HepG2 (cell line): ENCODE data around the gene FBF1. TPM values are rescaled to one million over a fixed set of nuclear protein-coding genes. Genes with fewer than 3 reads are reported as not detected.

Experiments
- AKNA ChIP-seq: sonication (generic); formaldehyde crosslinking; IDR thresholded peaks from 2 replicates; pipeline ENCODE4 v1.4.0; 2020; ENCODE audit warnings: missing genetic modification reagents, borderline replicate concordance
- FOXO4 ChIP-seq: sonication (generic); formaldehyde crosslinking; conservative IDR thresholded peaks from 2 replicates; pipeline ENCODE4 v1.8.1; 2023; ENCODE audit warnings: missing genetic modification reagents
- HES4 ChIP-seq: sonication (generic); formaldehyde crosslinking; IDR thresholded peaks from 2 replicates; pipeline ENCODE4 v1.9.0; 2021; ENCODE audit warnings: mild to moderate bottlenecking, missing genetic modification reagents, borderline replicate concordance
- PLRG1 ChIP-seq: fragments of 450-650 bp; conservative IDR thresholded peaks from 2 replicates; pipeline ENCODE4 v1.6.1; 2016
- SIN3B ChIP-seq: fragments of 150-350 bp; IDR thresholded peaks from 2 replicates; pipeline ENCODE4 v1.6.1; 2014; ENCODE audit warnings: low read length
- STAT6 ChIP-seq: sonication (generic); formaldehyde crosslinking; IDR thresholded peaks from 2 replicates; pipeline ENCODE4 v1.4.0; 2020; ENCODE audit warnings: missing genetic modification reagents, mild to moderate bottlenecking, borderline replicate concordance
- TCF7L2 ChIP-seq: IDR thresholded peaks from 2 replicates; pipeline ENCODE4 v1.6.1; 2011; ENCODE audit warnings: mild to moderate bottlenecking, low read depth, low read length, moderate library complexity
- ZNF264 ChIP-seq: sonication (generic); formaldehyde crosslinking; IDR thresholded peaks from 2 replicates; pipeline ENCODE4 v1.4.0; 2020; ENCODE audit warnings: missing genetic modification reagents
- ZNF431 ChIP-seq: sonication (generic); formaldehyde crosslinking; IDR thresholded peaks from 2 replicates; pipeline ENCODE4 v1.9.0; 2022; ENCODE audit warnings: missing genetic modification reagents, low read depth, mild to moderate bottlenecking, borderline replicate concordance
- ZNF530 ChIP-seq: sonication (generic); formaldehyde crosslinking; IDR thresholded peaks from 2 replicates; pipeline ENCODE4 v1.5.0; 2020; ENCODE audit warnings: low read depth, mild to moderate bottlenecking, missing genetic modification reagents
- ZNF687 ChIP-seq: sonication (generic); formaldehyde crosslinking; IDR thresholded peaks from 2 replicates; pipeline ENCODE4 v1.5.1; 2020; ENCODE audit warnings: mild to moderate bottlenecking, missing genetic modification reagents, moderate library complexity
- ZNF772 ChIP-seq: sonication (generic); formaldehyde crosslinking; IDR thresholded peaks from 2 replicates; pipeline ENCODE4 v1.5.0; 2020; ENCODE audit warnings: mild to moderate bottlenecking, missing genetic modification reagents
- ZNF850 ChIP-seq: sonication (generic); formaldehyde crosslinking; conservative IDR thresholded peaks from 2 replicates; pipeline ENCODE4 v1.9.0; 2021; ENCODE audit warnings: mild to moderate bottlenecking, missing genetic modification reagents
- ZSCAN20 ChIP-seq: sonication (generic); formaldehyde crosslinking; IDR thresholded peaks from 2 replicates; pipeline ENCODE4 v1.4.0; 2020; ENCODE audit warnings: missing genetic modification reagents, mild to moderate bottlenecking, borderline replicate concordance
- ZSCAN31 ChIP-seq: sonication (generic); formaldehyde crosslinking; IDR thresholded peaks from 2 replicates; pipeline ENCODE4 v1.5.0; 2020; ENCODE audit warnings: low read depth, mild to moderate bottlenecking, missing genetic modification reagents
- polyA plus RNA-seq, 8 experiments: library from polyadenylated mRNA; depleted of rRNA in 3 of 8; stranded (reverse) in 7 of 8; unstranded in 1 of 8; fragments of >200 nt; fragmentation: Illumina TruSeq in 4 of 8; extraction: Trizol in 4 of 8; gene quantifications; 2 replicates each; pipeline versions ENCODE4 v1.2.1 to v1.2.3, GENCODE V29; 2011 to 2016; ENCODE audit warnings: low read depth in 4 of 8, missing spikeins in 1 of 8, mixed read lengths in 1 of 8; ENCODE audit not compliant: insufficient read depth in 1 of 8
- total RNA-seq, 5 experiments: library from RNA; depleted of rRNA; stranded (reverse); fragments of >200 nt; fragmentation: Illumina TruSeq; extraction: Trizol; gene quantifications; 2 replicates each; pipeline ENCODE4 v1.2.3, GENCODE V29; 2016; ENCODE audit warnings: low read depth in 1 of 5

FBF1 gene
- total and polyA plus RNA-seq, 2 of the 13 experiments (the other 11 are each of a cell fraction or from before 2014, with no cell fraction given) = 2.4 to 8.1 TPM

GRCh38 chr17:75878174-75878998, 62.5 kb downstream of the FBF1 start, which contains the start of gene TRIM47 (continued):
- no peak for TF ChIP-seq ZSCAN31 (CRISPR knock-in tag)
- no peak for TF ChIP-seq STAT6 (CRISPR knock-in tag)
- TF ChIP-seq ZNF850 (CRISPR knock-in tag) = no peak
- peak; percentile 96 for TF ChIP-seq ZSCAN20 (CRISPR knock-in tag)
- peak; percentile 96; the same call in 1 of the 2 replicates for TF ChIP-seq HES4
- TF ChIP-seq ZNF530 (CRISPR knock-in tag) = no peak
- TF ChIP-seq ZNF264 = no peak
- TF ChIP-seq FOXO4 = peak; percentile 82; the same call in 1 of the 2 replicates
- peak; percentile 78 for TF ChIP-seq ZNF687 (CRISPR knock-in tag)
- TF ChIP-seq TCF7L2 = no peak
- TF ChIP-seq PLRG1 = no peak
- TF ChIP-seq ZNF431 = no peak; the same call in 1 of the 2 replicates
- 0 out of 2 replicates have a peak, but pooled peaks have one; percentile 49 for TF ChIP-seq AKNA (CRISPR knock-in tag)
- TF ChIP-seq SIN3B = no peak
- TF ChIP-seq ZNF772 (CRISPR knock-in tag) = peak; percentile 74; the same call in 1 of the 2 replicates
